Measurements from ENCODE around the gene KRTAP10-8. TPM values are rescaled to one million over a fixed set of nuclear protein-coding genes. Genes with fewer than 3 reads are reported as not detected.
"Not testable (repeated sequence)": the region's sequence is repeated elsewhere in the genome, so short reads cannot be mapped to it uniquely, and the experiment has no call there.

KRTAP10-8 gene
- total RNA-seq, 1 donor from 2014 or later, result not detected

DNA sequence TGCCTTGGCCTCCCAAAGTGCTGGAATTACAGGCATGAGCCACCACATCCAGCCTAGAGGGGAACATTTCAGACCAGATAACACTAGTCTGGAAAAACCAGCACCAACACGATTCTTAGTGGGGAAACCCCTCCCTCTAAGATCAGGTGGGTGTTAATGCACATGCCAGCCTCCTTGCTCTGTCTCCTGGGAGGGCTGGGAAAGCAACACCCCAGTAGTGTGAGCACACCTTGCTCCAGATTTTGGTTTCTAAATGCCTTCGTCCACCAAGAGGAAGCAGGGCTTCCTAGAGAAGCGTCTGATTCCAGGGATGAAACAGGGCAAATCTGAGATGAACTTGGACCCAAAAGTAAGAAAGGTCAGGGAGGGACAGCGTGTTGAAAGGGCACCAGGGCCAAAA lies 40.6 kb upstream of the KRTAP10-8 start:
- H3K36me3 Mint-ChIP-seq (ENCODE audit: low read depth, unreplicated experiment), result peaks cover 10% of the 10 kb centered on the region
- no peak for DNase-seq (ENCODE audit: low spot score)
- H3K9me3 Mint-ChIP-seq (ENCODE audit: unreplicated experiment), result no peaks in the 10 kb centered on the region
- H3K4me1 Mint-ChIP-seq (ENCODE audit: unreplicated experiment), result peaks cover 4% of the 10 kb centered on the region
- H3K4me3 Mint-ChIP-seq (ENCODE audit: unreplicated experiment), result no peak overlapping the region
- TF ChIP-seq, protein P1, sequence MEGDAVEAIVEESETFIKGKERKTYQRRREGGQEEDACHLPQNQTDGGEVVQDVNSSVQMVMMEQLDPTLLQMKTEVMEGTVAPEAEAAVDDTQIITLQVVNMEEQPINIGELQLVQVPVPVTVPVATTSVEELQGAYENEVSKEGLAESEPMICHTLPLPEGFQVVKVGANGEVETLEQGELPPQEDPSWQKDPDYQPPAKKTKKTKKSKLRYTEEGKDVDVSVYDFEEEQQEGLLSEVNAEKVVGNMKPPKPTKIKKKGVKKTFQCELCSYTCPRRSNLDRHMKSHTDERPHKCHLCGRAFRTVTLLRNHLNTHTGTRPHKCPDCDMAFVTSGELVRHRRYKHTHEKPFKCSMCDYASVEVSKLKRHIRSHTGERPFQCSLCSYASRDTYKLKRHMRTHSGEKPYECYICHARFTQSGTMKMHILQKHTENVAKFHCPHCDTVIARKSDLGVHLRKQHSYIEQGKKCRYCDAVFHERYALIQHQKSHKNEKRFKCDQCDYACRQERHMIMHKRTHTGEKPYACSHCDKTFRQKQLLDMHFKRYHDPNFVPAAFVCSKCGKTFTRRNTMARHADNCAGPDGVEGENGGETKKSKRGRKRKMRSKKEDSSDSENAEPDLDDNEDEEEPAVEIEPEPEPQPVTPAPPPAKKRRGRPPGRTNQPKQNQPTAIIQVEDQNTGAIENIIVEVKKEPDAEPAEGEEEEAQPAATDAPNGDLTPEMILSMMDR (IDR thresholded peaks at IDR 0.05; ENCODE audit: unreplicated experiment), result no peak
- H3K27me3 Mint-ChIP-seq (ENCODE audit: unreplicated experiment), result peaks cover 12% of the 10 kb centered on the region
- H3K27ac Mint-ChIP-seq (ENCODE audit: unreplicated experiment), result no peak overlapping the region

DNA sequence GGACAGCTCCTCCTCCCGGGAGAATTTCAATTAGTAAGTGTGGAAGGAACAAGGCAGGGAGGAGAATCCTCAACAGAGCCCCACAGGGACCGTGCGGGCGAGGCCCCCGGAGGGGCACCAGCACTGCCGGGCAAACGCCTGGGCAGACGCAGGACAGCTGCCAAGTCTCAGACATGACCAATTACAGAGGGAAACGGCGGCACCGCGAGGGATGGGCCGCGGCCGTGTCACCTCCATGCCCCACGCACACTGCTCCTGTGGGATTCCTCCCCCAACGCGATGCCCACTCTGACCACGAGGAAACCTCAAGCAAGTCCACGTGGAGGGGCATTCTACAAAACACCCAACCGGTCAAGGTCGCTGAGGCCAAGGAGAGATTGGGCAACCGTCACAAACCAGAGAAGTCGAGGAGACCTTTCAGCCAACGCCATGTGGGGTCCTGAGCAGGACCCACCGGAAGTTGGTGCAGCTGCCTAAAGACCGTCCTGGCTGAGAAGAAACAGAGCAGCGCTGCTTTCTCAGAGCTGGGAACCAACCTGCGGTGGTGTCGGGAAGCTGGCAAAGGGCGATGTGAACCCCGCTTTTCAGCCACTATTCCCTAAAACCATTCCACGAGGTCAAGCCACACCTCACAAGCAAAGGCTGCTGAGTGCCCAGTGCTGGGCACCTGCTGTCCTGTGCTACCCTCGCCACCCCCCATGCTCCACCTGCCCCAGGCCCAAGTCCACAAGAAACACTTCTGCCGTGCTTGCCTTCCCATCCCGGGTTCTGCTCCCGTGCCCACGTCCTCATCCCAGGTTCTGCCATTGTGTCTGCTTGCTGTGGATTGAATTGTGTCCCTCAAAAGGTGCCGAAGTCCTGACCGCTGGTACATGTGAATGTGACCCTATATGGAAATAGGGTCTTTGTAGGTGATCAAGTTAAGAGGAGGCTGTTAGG lies 39.8 kb upstream of the KRTAP10-8 start:
- no peak for DNase-seq (ENCODE audit: low spot score)
- TF ChIP-seq, protein P1 (IDR thresholded peaks at IDR 0.05; ENCODE audit: unreplicated experiment), result no peak
- no peak overlapping the region for H3K4me3 Mint-ChIP-seq (ENCODE audit: unreplicated experiment)
- peaks cover 12% of the 10 kb centered on the region for H3K27me3 Mint-ChIP-seq (ENCODE audit: unreplicated experiment)
- no peak overlapping the region for H3K27ac Mint-ChIP-seq (ENCODE audit: unreplicated experiment)
- H3K9me3 Mint-ChIP-seq (ENCODE audit: unreplicated experiment), result no peaks in the 10 kb centered on the region
- peaks cover 10% of the 10 kb centered on the region for H3K36me3 Mint-ChIP-seq (ENCODE audit: low read depth, unreplicated experiment)
- H3K4me1 Mint-ChIP-seq (ENCODE audit: unreplicated experiment), result peaks cover 4% of the 10 kb centered on the region

DNA sequence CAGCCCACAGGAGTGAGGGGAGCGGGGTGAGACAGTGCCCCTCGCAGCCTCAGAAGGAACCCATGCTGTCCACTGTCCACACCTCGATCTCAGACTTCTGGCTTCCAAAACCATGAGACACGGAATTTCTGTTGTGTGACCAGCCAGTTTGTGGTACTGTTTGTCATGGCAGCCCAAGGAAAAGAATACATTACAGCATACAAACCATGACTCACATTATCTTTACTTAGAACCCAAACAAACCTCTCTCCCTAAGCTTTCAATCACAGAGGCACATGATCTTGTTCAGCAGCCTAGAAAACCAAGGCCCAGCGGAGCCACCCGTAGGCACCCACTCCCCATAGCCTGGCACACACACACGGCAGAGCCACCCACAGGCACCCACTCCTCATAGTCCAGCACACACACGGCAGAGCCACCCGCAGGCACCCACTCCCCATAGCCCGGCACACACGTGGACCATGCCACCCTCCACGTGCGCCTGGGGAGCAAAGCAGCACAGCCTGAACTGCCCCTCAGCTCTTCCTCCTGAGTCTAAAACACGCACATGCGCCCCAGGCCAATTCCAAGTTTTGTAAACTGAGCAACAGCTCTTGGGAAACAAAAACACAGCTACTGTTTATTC lies 38.8 kb upstream of the KRTAP10-8 start:
- Mint-ChIP-seq H3K27me3 (ENCODE audit: unreplicated experiment) (peaks cover 12% of the 10 kb centered on the region), H3K9me3 (ENCODE audit: unreplicated experiment) (no peaks in the 10 kb centered on the region), H3K4me1 (ENCODE audit: unreplicated experiment) (peaks cover 4% of the 10 kb centered on the region), H3K27ac (ENCODE audit: unreplicated experiment) (no peak overlapping the region), H3K36me3 (ENCODE audit: low read depth, unreplicated experiment) (peaks cover 10% of the 10 kb centered on the region), H3K4me3 (ENCODE audit: unreplicated experiment) (no peak overlapping the region)
- TF ChIP-seq, protein P1 (IDR thresholded peaks at IDR 0.05; ENCODE audit: unreplicated experiment), result no peak
- DNase-seq (ENCODE audit: low spot score), result no peak

DNA sequence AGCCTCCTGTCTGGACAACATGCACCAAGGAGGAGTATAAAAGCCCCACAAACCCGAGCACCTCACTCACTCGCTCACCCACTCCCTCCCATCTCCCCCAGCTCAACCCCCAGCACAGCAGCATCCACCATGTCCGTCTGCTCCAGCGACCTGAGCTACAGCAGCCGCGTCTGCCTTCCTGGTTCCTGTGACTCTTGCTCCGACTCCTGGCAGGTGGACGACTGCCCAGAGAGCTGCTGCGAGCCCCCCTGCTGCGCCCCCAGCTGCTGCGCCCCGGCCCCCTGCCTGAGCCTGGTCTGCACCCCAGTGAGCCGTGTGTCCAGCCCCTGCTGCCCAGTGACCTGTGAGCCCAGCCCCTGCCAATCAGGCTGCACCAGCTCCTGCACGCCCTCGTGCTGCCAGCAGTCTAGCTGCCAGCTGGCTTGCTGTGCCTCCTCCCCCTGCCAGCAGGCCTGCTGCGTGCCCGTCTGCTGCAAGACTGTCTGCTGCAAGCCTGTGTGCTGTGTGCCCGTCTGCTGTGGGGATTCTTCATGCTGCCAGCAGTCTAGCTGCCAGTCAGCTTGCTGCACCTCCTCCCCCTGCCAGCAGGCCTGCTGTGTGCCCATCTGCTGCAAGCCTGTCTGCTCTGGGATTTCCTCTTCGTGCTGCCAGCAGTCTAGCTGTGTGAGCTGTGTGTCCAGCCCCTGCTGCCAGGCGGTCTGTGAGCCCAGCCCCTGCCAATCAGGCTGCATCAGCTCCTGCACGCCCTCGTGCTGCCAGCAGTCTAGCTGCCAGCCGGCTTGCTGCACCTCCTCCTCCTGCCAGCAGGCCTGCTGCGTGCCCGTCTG lies 38.0 kb upstream of the KRTAP10-8 start, which contains the start of gene KRTAP10-4:
TSS of gene KRTAP10-4 (plus strand) at position 100 of the 827 bp plus-strand sequence. CDS start at position 130, 30 bp downstream.
- Mint-ChIP-seq H3K36me3 (ENCODE audit: low read depth, unreplicated experiment) (peaks cover 10% of the 10 kb centered on the region), H3K27me3 (ENCODE audit: unreplicated experiment) (peaks cover 12% of the 10 kb centered on the region)
- not testable (repeated sequence) for H3K4me3 Mint-ChIP-seq (ENCODE audit: unreplicated experiment); H3K4me1 Mint-ChIP-seq (ENCODE audit: unreplicated experiment); H3K27ac Mint-ChIP-seq (ENCODE audit: unreplicated experiment); DNase-seq (ENCODE audit: low spot score); H3K9me3 Mint-ChIP-seq (ENCODE audit: unreplicated experiment)
